IMR-90 (cell line): ENCODE measurements around the gene C6orf141. TPM values are rescaled to one million over a fixed set of nuclear protein-coding genes. Genes with fewer than 3 reads are reported as not detected.

Experiments used
- ATAC-seq: fragments of 200-7000 bp; cut with Tn5 transposase; 2 replicates; pipeline ENCODE4 v1.9.1; 2020; ENCODE audit warnings: low read depth, mild to moderate bottlenecking, moderate library complexity
- BruUV-seq: library from RNA; stranded (reverse); fragments of 400-500 nt; replicated peaks from 2 replicates; lab custom pipeline; 2021; lab: Mats Ljungman, UMichigan
- CTCF ChIA-PET: fragments of 300-600 bp; formaldehyde crosslinking; extraction: SDS; loops from one replicate; lab custom pipeline; 2021; ENCODE audit warnings: antibody characterized with exemption; lab: Yijun Ruan, JAX
- POLR2A ChIA-PET: fragments of 300-600 bp; sonication (Branson Sonifier 250); formaldehyde crosslinking; loops from one replicate; lab custom pipeline; 2022; ENCODE audit warnings: antibody characterized with exemption; ENCODE audit not compliant: unreplicated experiment; lab: Charles Lee
- DNase-seq: peaks from one replicate; pipeline ENCODE4 v3.0.0; 2013
- H2AFZ ChIP-seq: replicated peaks from 2 replicates; pipeline ENCODE3; 2013; ENCODE audit warnings: low read length, mild to moderate bottlenecking; ENCODE audit not compliant: poor library complexity
- H2AK5ac ChIP-seq: 2 replicates; pipeline ENCODE4 v1.6.1; 2013; ENCODE audit warnings: low read depth, low read length, inconsistent platforms
- H2AK9ac ChIP-seq: replicated peaks from 2 replicates; pipeline ENCODE3; 2013; ENCODE audit warnings: mild to moderate bottlenecking, low read depth, low read length, moderate library complexity; ENCODE audit not compliant: poor library complexity
- H2BK120ac ChIP-seq: 2 replicates; pipeline ENCODE4 v1.6.1; 2013; ENCODE audit warnings: low read depth, low read length, inconsistent platforms
- H2BK15ac ChIP-seq: 3 replicates; pipeline ENCODE4 v1.6.1; 2013; ENCODE audit warnings: low read depth, low read length, inconsistent platforms
- H2BK20ac ChIP-seq: 2 replicates; pipeline ENCODE4 v1.6.1; 2013; ENCODE audit warnings: low read depth, mild to moderate bottlenecking, inconsistent platforms, low read length, moderate library complexity
- H2BK5ac ChIP-seq: 2 replicates; pipeline ENCODE4 v1.6.1; 2013; ENCODE audit warnings: mild to moderate bottlenecking, low read depth, low read length, inconsistent platforms; ENCODE audit not compliant: poor library complexity, severe bottlenecking
- H3K14ac ChIP-seq: replicated peaks from 2 replicates; pipeline ENCODE4 v1.6.1; 2013; ENCODE audit warnings: low read depth, low read length, inconsistent platforms
- H3K18ac ChIP-seq: 2 replicates; pipeline ENCODE4 v1.6.1; 2013; ENCODE audit warnings: low read depth, low read length, control low read depth
- H3K23ac ChIP-seq: 2 replicates; pipeline ENCODE4 v1.6.1; 2013; ENCODE audit warnings: low read depth, low read length, inconsistent platforms
- H3K27ac ChIP-seq: 2 replicates; pipeline ENCODE4 v1.5.1; 2013; ENCODE audit warnings: mild to moderate bottlenecking, control low read depth, low read length; ENCODE audit not compliant: insufficient read depth
- H3K27me3 ChIP-seq: 2 replicates; pipeline ENCODE4 v1.6.1; 2013; ENCODE audit warnings: low read length; ENCODE audit not compliant: control insufficient read depth, insufficient read depth
- H3K36me3 ChIP-seq: 2 replicates; pipeline ENCODE4 v1.6.1; 2013; ENCODE audit warnings: low read length, mixed read lengths; ENCODE audit not compliant: control insufficient read depth, insufficient read depth
- H3K4ac ChIP-seq: 2 replicates; pipeline ENCODE4 v1.6.1; 2013; ENCODE audit warnings: low read depth, low read length, inconsistent platforms
- H3K4me1 ChIP-seq: 2 replicates; pipeline ENCODE4 v1.6.1; 2013; ENCODE audit warnings: low read length, mixed read lengths; ENCODE audit not compliant: control insufficient read depth, insufficient read depth
- H3K4me2 ChIP-seq: 2 replicates; pipeline ENCODE4 v1.6.1; 2013; ENCODE audit warnings: low read depth, mild to moderate bottlenecking, control low read depth, low read length, moderate library complexity
- H3K4me3 ChIP-seq: 2 replicates; pipeline ENCODE4 v1.5.1; 2013; ENCODE audit warnings: low read depth, mild to moderate bottlenecking, control low read depth, low read length, moderate library complexity; ENCODE audit not compliant: insufficient read depth
- H3K56ac ChIP-seq: 2 replicates; pipeline ENCODE4 v1.6.1; 2013; ENCODE audit warnings: low read length, inconsistent platforms; ENCODE audit not compliant: insufficient read depth; ENCODE audit errors: extremely low read depth
- H3K79me1 ChIP-seq, 2 experiments: 2 replicates each; pipeline ENCODE4 v1.6.1; 2013; ENCODE audit warnings: low read length in 2 of 2, inconsistent platforms in 1 of 2, low read depth in 1 of 2
- H3K9ac ChIP-seq: 2 replicates; pipeline ENCODE4 v1.6.1; 2013; ENCODE audit warnings: low read depth, low read length, control low read depth
- H3K9me1 ChIP-seq: 2 replicates; pipeline ENCODE4 v1.6.1; 2013; ENCODE audit warnings: low read length, inconsistent platforms; ENCODE audit not compliant: insufficient read depth
- H3K9me3 ChIP-seq: 2 replicates; pipeline ENCODE4 v1.6.1; 2013; ENCODE audit warnings: low read length; ENCODE audit not compliant: control insufficient read depth, insufficient read depth
- H4K20me1 ChIP-seq: 2 replicates; pipeline ENCODE4 v1.6.1; 2013; ENCODE audit warnings: low read length, inconsistent platforms; ENCODE audit not compliant: insufficient read depth
- H4K5ac ChIP-seq: 2 replicates; pipeline ENCODE4 v1.6.1; 2013; ENCODE audit warnings: mild to moderate bottlenecking, low read depth, low read length, control low read depth
- H4K8ac ChIP-seq, 2 experiments: 2 replicates each; pipeline ENCODE4 v1.6.1; 2013; ENCODE audit warnings: low read depth in 2 of 2, low read length in 2 of 2, control low read depth in 1 of 2, inconsistent platforms in 1 of 2
- H4K91ac ChIP-seq: 2 replicates; pipeline ENCODE4 v1.6.1; 2013; ENCODE audit warnings: low read depth, low read length, inconsistent platforms; ENCODE audit not compliant: insufficient read depth
- BHLHE40 ChIP-seq: fragments of 150-350 bp; IDR thresholded peaks from 2 replicates; pipeline ENCODE4 v1.6.1; 2016; ENCODE audit warnings: mild to moderate bottlenecking, low read depth, low read length
- CEBPB ChIP-seq: IDR thresholded peaks from 2 replicates; pipeline ENCODE4 v1.6.1; 2012; ENCODE audit warnings: low read depth, low read length, improper control_type of control experiment
- CHD1 ChIP-seq: IDR thresholded peaks from 2 replicates; pipeline ENCODE4 v1.6.1; 2012; ENCODE audit warnings: low read depth, low read length, improper control_type of control experiment
- MAFK ChIP-seq: IDR thresholded peaks from 2 replicates; pipeline ENCODE4 v1.6.1; 2012; ENCODE audit warnings: low read depth, low read length, improper control_type of control experiment
- MAZ ChIP-seq: IDR thresholded peaks from 2 replicates; pipeline ENCODE4 v1.6.1; 2012; ENCODE audit warnings: low read depth, mild to moderate bottlenecking, low read length, improper control_type of control experiment, moderate library complexity, borderline replicate concordance
- NFE2L2 ChIP-seq: fragments of 150-350 bp; IDR thresholded peaks from 2 replicates; pipeline ENCODE4 v1.6.1; 2016; ENCODE audit warnings: low read depth, mild to moderate bottlenecking, low read length
- POLR2A ChIP-seq: IDR thresholded peaks from 2 replicates; pipeline ENCODE4 v1.6.1; 2012; ENCODE audit warnings: mild to moderate bottlenecking, low read depth, low read length
- RCOR1 ChIP-seq: IDR thresholded peaks from 2 replicates; pipeline ENCODE4 v1.6.1; 2012; ENCODE audit warnings: mild to moderate bottlenecking, low read length, improper control_type of control experiment; ENCODE audit not compliant: insufficient replicate concordance
- WGBS, 2 experiments: methylation state at CpG; one replicate each; pipeline versions ENCODE4 v1.1.5 to v1.1.7; 2013; ENCODE audit warnings: missing lambda C conversion rate in 2 of 2; ENCODE audit not compliant: insufficient read length in 1 of 2; ENCODE audit errors: extremely low coverage in 2 of 2; 5-methylcytosine and 5-hydroxymethylcytosine counted together
- dilution Hi-C: fragments of 300-500 bp; cut with HindIII; formaldehyde crosslinking; loops from one replicate; pipeline ENCODE4 v1.14.3; 2018; ENCODE audit warnings: low sequenced_read_pairs; ENCODE audit not compliant: unreplicated experiment
- in situ Hi-C: fragments of 300-500 bp; cut with MboI; formaldehyde crosslinking; loops from 3 replicates; pipeline ENCODE4 v1.14.3; 2019; ENCODE audit warnings: low sequenced_read_pairs, inconsistent platforms, mixed read lengths
- intact Hi-C: fragments of 100-400 bp; cut with micrococcal nuclease; formaldehyde crosslinking; loops from 2 replicates; pipeline ENCODE4 v1.10.0; 2022
- polyA plus RNA-seq, 3 experiments: library from polyadenylated mRNA; depleted of rRNA; stranded (reverse); fragments of >200 nt; gene quantifications; 2 replicates each; pipeline ENCODE4 v1.2.3, GENCODE V29; 2012; ENCODE audit warnings: low replicate concordance in 1 of 3
- total RNA-seq: library from RNA; depleted of rRNA; stranded (reverse); fragments of >200 nt; gene quantifications from 2 replicates; pipeline ENCODE4 v1.2.3, GENCODE V29; 2012
- TF ChIP-seq, protein P1 (sequence below): fragments of 150-350 bp; IDR thresholded peaks from 2 replicates; pipeline ENCODE4 v1.6.1; 2016; ENCODE audit warnings: low read depth, mild to moderate bottlenecking, low read length, moderate library complexity, borderline replicate concordance

Gene C6orf141
- total and polyA plus RNA-seq, 2 of the 4 experiments (the other 2 are of a cell fraction), result not detected

GRCh38 chr6:49551866-49552129 lies 1.3 kb downstream of the C6orf141 start:
- no peak overlapping the region for H3K9ac ChIP-seq
- POLR2A ChIA-PET, result no interaction called here

More at GRCh38 chr6:49551866-49552129, 1.3 kb downstream of the C6orf141 start:
- H3K9me3 ChIP-seq, result no peaks in the 10 kb centered on the region
- no peak overlapping the region for H3K27ac ChIP-seq
- ATAC-seq (no peak), DNase-seq (no peak)
- H2BK20ac ChIP-seq, result no peak overlapping the region
- no TSS peak for BruUV-seq
- no peak overlapping the region for H2AK9ac ChIP-seq
- H4K20me1 ChIP-seq, result no peaks in the 10 kb centered on the region
- in situ Hi-C loops (no loop called here), dilution Hi-C loops (no loop called here), intact Hi-C loops (no loop called here)
- H2AFZ ChIP-seq, result no peak overlapping the region
- no peaks in the 10 kb centered on the region for H3K9me1 ChIP-seq
- no peaks in the 10 kb centered on the region for H3K36me3 ChIP-seq
- TF ChIP-seq NFE2L2 (no peak), CEBPB (no peak), MAFK (no peak), POLR2A (no peak), BHLHE40 (no peak), CHD1 (no peak), MAZ (no peak), RCOR1 (no peak)
- TF ChIP-seq, protein P1, sequence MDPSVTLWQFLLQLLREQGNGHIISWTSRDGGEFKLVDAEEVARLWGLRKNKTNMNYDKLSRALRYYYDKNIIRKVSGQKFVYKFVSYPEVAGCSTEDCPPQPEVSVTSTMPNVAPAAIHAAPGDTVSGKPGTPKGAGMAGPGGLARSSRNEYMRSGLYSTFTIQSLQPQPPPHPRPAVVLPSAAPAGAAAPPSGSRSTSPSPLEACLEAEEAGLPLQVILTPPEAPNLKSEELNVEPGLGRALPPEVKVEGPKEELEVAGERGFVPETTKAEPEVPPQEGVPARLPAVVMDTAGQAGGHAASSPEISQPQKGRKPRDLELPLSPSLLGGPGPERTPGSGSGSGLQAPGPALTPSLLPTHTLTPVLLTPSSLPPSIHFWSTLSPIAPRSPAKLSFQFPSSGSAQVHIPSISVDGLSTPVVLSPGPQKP, result no peak
- H3K23ac ChIP-seq, result no peak overlapping the region
- no peak overlapping the region for H3K4me3 ChIP-seq
- H3K14ac ChIP-seq, result no peak overlapping the region
- H2BK5ac ChIP-seq, result no peak overlapping the region
- no peak overlapping the region for H3K4ac ChIP-seq
- H3K18ac ChIP-seq, result no peak overlapping the region
- no peak overlapping the region for H2BK15ac ChIP-seq
- H3K4me1 ChIP-seq, result no peaks in the 10 kb centered on the region
- H2BK120ac ChIP-seq, result no peak overlapping the region
- H4K91ac ChIP-seq, result no peak overlapping the region
- H4K8ac ChIP-seq, result no peak overlapping the region
- no peak overlapping the region for H4K5ac ChIP-seq
- CTCF ChIA-PET, result no interaction called here
- peaks cover 25% of the 10 kb centered on the region for H3K27me3 ChIP-seq
- H3K4me2 ChIP-seq, result no peak overlapping the region
- no peak overlapping the region for H2AK5ac ChIP-seq
- no peak overlapping the region for H3K56ac ChIP-seq
- no CpG with 5 or more reads among the region's 2 CpGs for WGBS, 2 experiments
- no peaks in the 10 kb centered on the region for H3K79me1 ChIP-seq
